B cell (primary cell): Measurements from ENCODE around the gene MGAT5. TPM values are rescaled to one million over a fixed set of nuclear protein-coding genes. Genes with fewer than 3 reads are reported as not detected.

Source experiments
- ATAC-seq: fragments of 200-7000 bp; cut with Tn5 transposase; one replicate; pipeline ENCODE4 v1.10.0; 2021; ENCODE audit warnings: low read depth, mild to moderate bottlenecking, moderate number of reproducible peaks, moderate library complexity
- CTCF ChIA-PET: fragments of 350-600 bp; sonication (Branson Sonifier 250); formaldehyde crosslinking; loops from one replicate; lab custom pipeline; 2021; ENCODE audit warnings: antibody characterized with exemption, inconsistent platforms; lab: Charles Lee
- POLR2A ChIA-PET: fragments of 350-600 bp; sonication (Branson Sonifier 250); formaldehyde crosslinking; loops from one replicate; lab custom pipeline; 2021; ENCODE audit warnings: antibody characterized with exemption; lab: Charles Lee
- DNase-seq: peaks from one replicate; pipeline ENCODE4 v3.0.0; 2013
- H2AFZ ChIP-seq: 2 replicates; pipeline ENCODE4 v1.6.1; 2012; ENCODE audit warnings: mild to moderate bottlenecking, low read depth, low read length; ENCODE audit not compliant: insufficient read depth, poor library complexity, severe bottlenecking
- H3K27ac ChIP-seq, 2 donors: 1 replicate in 1 of 2; 2 replicates in 1 of 2; pipeline ENCODE4 v1.5.1; 2012 to 2013; ENCODE audit warnings: low read length in 2 of 2, mild to moderate bottlenecking in 2 of 2, moderate library complexity in 1 of 2
- H3K27me3 ChIP-seq, 4 experiments: fragments of 200-600 bp in 1 of 4; sonication (generic) in 1 of 4; replicated peaks in 1 of 4; 1 replicate in 2 of 4; 2 replicates in 2 of 4; pipeline versions ENCODE4 v1.6.1 to v1.7.0; 2013 to 2016; ENCODE audit warnings: low read length in 3 of 4, mild to moderate bottlenecking in 2 of 4, mixed read lengths in 1 of 4, moderate library complexity in 1 of 4; ENCODE audit not compliant: insufficient read depth in 4 of 4, control insufficient read depth in 3 of 4; ENCODE audit errors: control extremely low read depth in 1 of 4
- H3K36me3 ChIP-seq, 2 experiments: replicated peaks in 1 of 2; 1 replicate in 1 of 2; 2 replicates in 1 of 2; pipeline versions ENCODE4 v1.6.1 to v1.7.1; 2013; ENCODE audit warnings: low read length in 1 of 2; ENCODE audit not compliant: insufficient read depth in 2 of 2, control insufficient read depth in 1 of 2; ENCODE audit errors: control extremely low read depth in 1 of 2, extremely low read depth in 1 of 2
- H3K4me1 ChIP-seq, 2 donors: fragments of 200-600 bp in 1 of 2; sonication (generic) in 1 of 2; 1 replicate in 1 of 2; 2 replicates in 1 of 2; pipeline versions ENCODE4 v1.5.1 to v1.6.1; 2013 to 2017; ENCODE audit warnings: low read length in 2 of 2; ENCODE audit not compliant: control insufficient read depth in 2 of 2, insufficient read depth in 2 of 2
- H3K4me2 ChIP-seq: replicated peaks from 2 replicates; pipeline ENCODE3; 2012; ENCODE audit warnings: mild to moderate bottlenecking, low read depth, low read length; ENCODE audit not compliant: poor library complexity, severe bottlenecking
- H3K4me3 ChIP-seq, 5 experiments: fragments of 200-600 bp in 1 of 5; sonication (generic) in 1 of 5; 1 replicate in 3 of 5; 2 replicates in 2 of 5; pipeline versions ENCODE4 v1.5.1 to v1.7.0; 2011 to 2016; ENCODE audit warnings: low read length in 4 of 5, mild to moderate bottlenecking in 4 of 5, low read depth in 2 of 5, control low read depth in 1 of 5, moderate library complexity in 1 of 5; ENCODE audit not compliant: insufficient read depth in 1 of 5; ENCODE audit errors: control extremely low read depth in 1 of 5, extremely low read depth in 1 of 5
- H3K79me2 ChIP-seq: fragments of 200-600 bp; sonication (generic); one replicate; pipeline ENCODE4 v1.6.0; 2016; ENCODE audit warnings: low read length; ENCODE audit not compliant: control insufficient read depth, insufficient read depth
- H3K9ac ChIP-seq: fragments of 200-600 bp; sonication (generic); 2 replicates; pipeline ENCODE4 v1.6.1; 2017; ENCODE audit warnings: mild to moderate bottlenecking, low read length, moderate library complexity
- H3K9me3 ChIP-seq, 3 donors: one replicate each; pipeline versions ENCODE4 v1.6.1 to v1.7.1; 2013; ENCODE audit warnings: low read length in 2 of 3; ENCODE audit not compliant: control insufficient read depth in 2 of 3, insufficient read depth in 1 of 3; ENCODE audit errors: control extremely low read depth in 1 of 3
- H4K20me1 ChIP-seq: 2 replicates; pipeline ENCODE4 v1.6.0; 2012; ENCODE audit warnings: mild to moderate bottlenecking, low read length; ENCODE audit not compliant: insufficient read depth, control insufficient read depth, poor library complexity, severe bottlenecking
- H3K27ac Mint-ChIP-seq: one replicate; pipeline ENCODE4 v1.8.0; 2021; ENCODE audit warnings: mixed read lengths
- H3K27me3 Mint-ChIP-seq: one replicate; pipeline ENCODE4 v1.8.0; 2021; ENCODE audit warnings: mixed read lengths
- H3K4me1 Mint-ChIP-seq: one replicate; pipeline ENCODE4 v1.8.0; 2021; ENCODE audit warnings: mixed read lengths
- H3K4me3 Mint-ChIP-seq: one replicate; pipeline ENCODE4 v1.8.0; 2021; ENCODE audit warnings: mixed read lengths
- H3K9me3 Mint-ChIP-seq: one replicate; pipeline ENCODE4 v1.8.0; 2022; ENCODE audit warnings: mixed read lengths; ENCODE audit not compliant: insufficient read depth
- EZH2 ChIP-seq: IDR thresholded peaks from 2 replicates; pipeline ENCODE4 v1.6.1; 2012; ENCODE audit warnings: borderline replicate concordance, low read depth, mild to moderate bottlenecking, moderate library complexity, low read length; ENCODE audit not compliant: insufficient read depth, poor library complexity, severe bottlenecking
- WGBS: methylation state at CpG from one replicate; pipeline ENCODE4 v1.1.5; 2013; ENCODE audit warnings: missing lambda C conversion rate; ENCODE audit not compliant: insufficient coverage; 5-methylcytosine and 5-hydroxymethylcytosine counted together
- intact Hi-C: fragments of 100-400 bp; cut with micrococcal nuclease; formaldehyde crosslinking; loops from one replicate; pipeline ENCODE4 v1.10.0; 2022
- polyA plus RNA-seq: library from polyadenylated mRNA; depleted of rRNA; stranded (reverse); fragments of >200 nt; gene quantifications from 2 replicates; pipeline ENCODE4 v1.2.3, GENCODE V29; 2012
- total RNA-seq, 2 donors: library from RNA; stranded (reverse); fragments of 120-200 nt in 1 of 2; gene quantifications; 1 replicate in 1 of 2; 2 replicates in 1 of 2; pipeline versions ENCODE4 v1.2.3 to v1.2.4, GENCODE V29; 2013 to 2022
- TF ChIP-seq, protein P1 (sequence below): fragments of 200-600 bp; IDR thresholded peaks from one replicate; pipeline ENCODE4 v1.8.0; 2022; ENCODE audit warnings: antibody characterized with exemption, mild to moderate bottlenecking

Gene MGAT5
- total and polyA plus RNA-seq, 2 donors (not counting 1 experiment from before 2014, with no cell fraction given): 27.2 to 184 TPM

DNA sequence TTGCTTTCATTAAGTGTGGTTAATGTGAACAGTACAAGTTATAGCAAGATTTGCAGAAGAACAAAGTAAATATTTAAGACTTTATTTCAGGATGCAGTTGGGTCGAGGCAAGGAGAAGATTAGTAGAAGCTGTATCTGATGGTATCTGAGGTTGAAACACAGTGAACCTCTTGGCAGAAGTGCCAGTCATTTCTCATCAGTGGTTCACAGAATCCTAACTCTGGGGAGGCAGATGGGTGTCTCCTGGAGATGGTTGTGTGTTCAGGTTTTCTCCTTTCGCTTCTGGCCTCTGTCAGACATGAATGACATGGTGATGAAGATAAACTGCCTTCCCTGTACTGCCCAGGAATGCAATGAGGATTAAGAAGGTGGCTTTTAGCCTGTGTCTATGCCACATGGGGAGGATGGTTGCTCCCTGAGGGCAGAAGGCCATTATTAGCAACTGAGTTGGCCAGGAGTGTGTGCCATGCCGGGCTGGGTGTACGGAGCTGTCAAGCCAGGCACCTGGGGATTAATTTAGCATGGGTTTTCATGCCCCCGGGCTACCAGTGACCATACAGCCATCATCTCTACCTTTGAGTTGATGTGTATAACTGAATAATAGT, 28.0 kb downstream of the MGAT5 start:
- H3K36me3 ChIP-seq: peaks cover 7 to 19% of the 10 kb centered on the region in 2 experiments
- ATAC-seq: no peak
- CTCF ChIA-PET: interaction anchor here (1.0 to 3.8 kb wide), 6 partner anchors 12 to 395 kb away, joined by 3 to 17 read pairs (median 10); no protein-coding TSS in a partner anchor
- peaks cover 94 to 100% of the 10 kb centered on the region in 2 donors for H3K4me1 ChIP-seq
- H3K9me3 ChIP-seq: peaks cover 2 to 6% (median 3%) of the 10 kb centered on the region in 3 donors
- H3K9ac ChIP-seq: peak overlapping the region; percentile 32
- H3K4me3 Mint-ChIP-seq: peak overlapping the region; percentile 77
- no peak for TF ChIP-seq EZH2
- TF ChIP-seq, protein P1, sequence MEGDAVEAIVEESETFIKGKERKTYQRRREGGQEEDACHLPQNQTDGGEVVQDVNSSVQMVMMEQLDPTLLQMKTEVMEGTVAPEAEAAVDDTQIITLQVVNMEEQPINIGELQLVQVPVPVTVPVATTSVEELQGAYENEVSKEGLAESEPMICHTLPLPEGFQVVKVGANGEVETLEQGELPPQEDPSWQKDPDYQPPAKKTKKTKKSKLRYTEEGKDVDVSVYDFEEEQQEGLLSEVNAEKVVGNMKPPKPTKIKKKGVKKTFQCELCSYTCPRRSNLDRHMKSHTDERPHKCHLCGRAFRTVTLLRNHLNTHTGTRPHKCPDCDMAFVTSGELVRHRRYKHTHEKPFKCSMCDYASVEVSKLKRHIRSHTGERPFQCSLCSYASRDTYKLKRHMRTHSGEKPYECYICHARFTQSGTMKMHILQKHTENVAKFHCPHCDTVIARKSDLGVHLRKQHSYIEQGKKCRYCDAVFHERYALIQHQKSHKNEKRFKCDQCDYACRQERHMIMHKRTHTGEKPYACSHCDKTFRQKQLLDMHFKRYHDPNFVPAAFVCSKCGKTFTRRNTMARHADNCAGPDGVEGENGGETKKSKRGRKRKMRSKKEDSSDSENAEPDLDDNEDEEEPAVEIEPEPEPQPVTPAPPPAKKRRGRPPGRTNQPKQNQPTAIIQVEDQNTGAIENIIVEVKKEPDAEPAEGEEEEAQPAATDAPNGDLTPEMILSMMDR: no peak
- peaks cover 100% of the 10 kb centered on the region for H3K79me2 ChIP-seq
- no peak overlapping the region for H3K4me3 ChIP-seq
- no peaks in the 10 kb centered on the region for H4K20me1 ChIP-seq
- H3K27me3 ChIP-seq: no peaks in the 10 kb centered on the region
- no peak overlapping the region for H2AFZ ChIP-seq
- H3K9me3 Mint-ChIP-seq: peaks cover 4% of the 10 kb centered on the region
- POLR2A ChIA-PET: no interaction called here
- DNase-seq: no peak
- peak overlapping the region; percentile 56 to 80 for H3K27ac ChIP-seq
- peak overlapping the region; percentile 88 for H3K27ac Mint-ChIP-seq
- no peaks in the 10 kb centered on the region for H3K27me3 Mint-ChIP-seq
- intact Hi-C loops: loop anchor here (2.0 kb wide), 1 partner anchor 49 kb away; no protein-coding TSS in a partner anchor
- peaks cover 86% of the 10 kb centered on the region for H3K4me1 Mint-ChIP-seq
- H3K4me2 ChIP-seq: peak overlapping the region; percentile 63
- WGBS: 71% methylated on average over 3 of the region's 5 CpGs
